Fibroblast of mammary gland (primary cell): ENCODE measurements around the gene APLF.

Source experiments
- DNase-seq: peaks from one replicate; pipeline ENCODE4 v3.0.0-alpha.2; 2010; ENCODE audit warnings: low read depth
- H3K4me3 ChIP-seq: 2 replicates; pipeline ENCODE4 v1.5.1; 2011; ENCODE audit warnings: low read depth, mild to moderate bottlenecking, low read length, moderate library complexity; ENCODE audit not compliant: control insufficient read depth
- TF ChIP-seq, protein P1 (sequence below): conservative IDR thresholded peaks from 2 replicates; pipeline ENCODE4 v1.5.1; 2011; ENCODE audit warnings: low read depth, low read length, inconsistent platforms; ENCODE audit not compliant: control insufficient read depth, insufficient read depth

The APLF gene

DNA sequence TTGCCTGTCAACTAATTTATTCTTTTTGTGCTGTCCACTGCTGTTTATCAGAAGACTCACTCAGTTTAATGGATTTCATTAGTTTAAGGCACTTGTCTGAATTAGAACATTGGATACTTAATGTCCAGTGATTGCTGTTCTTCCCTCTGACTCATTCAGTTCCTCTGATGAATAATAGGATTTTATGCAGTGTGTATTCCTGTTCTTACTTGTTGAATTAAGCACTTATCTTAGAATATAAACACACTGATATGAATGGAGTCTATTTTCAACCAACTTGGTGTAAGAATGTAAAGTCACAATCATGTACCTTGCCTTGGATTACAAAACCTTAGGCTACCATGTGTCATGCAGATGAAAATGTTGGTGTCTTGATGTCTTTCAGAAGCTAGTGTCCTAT lies 89.0 kb downstream of the APLF start:
- peak; percentile 6 for DNase-seq
- TF ChIP-seq, protein P1, sequence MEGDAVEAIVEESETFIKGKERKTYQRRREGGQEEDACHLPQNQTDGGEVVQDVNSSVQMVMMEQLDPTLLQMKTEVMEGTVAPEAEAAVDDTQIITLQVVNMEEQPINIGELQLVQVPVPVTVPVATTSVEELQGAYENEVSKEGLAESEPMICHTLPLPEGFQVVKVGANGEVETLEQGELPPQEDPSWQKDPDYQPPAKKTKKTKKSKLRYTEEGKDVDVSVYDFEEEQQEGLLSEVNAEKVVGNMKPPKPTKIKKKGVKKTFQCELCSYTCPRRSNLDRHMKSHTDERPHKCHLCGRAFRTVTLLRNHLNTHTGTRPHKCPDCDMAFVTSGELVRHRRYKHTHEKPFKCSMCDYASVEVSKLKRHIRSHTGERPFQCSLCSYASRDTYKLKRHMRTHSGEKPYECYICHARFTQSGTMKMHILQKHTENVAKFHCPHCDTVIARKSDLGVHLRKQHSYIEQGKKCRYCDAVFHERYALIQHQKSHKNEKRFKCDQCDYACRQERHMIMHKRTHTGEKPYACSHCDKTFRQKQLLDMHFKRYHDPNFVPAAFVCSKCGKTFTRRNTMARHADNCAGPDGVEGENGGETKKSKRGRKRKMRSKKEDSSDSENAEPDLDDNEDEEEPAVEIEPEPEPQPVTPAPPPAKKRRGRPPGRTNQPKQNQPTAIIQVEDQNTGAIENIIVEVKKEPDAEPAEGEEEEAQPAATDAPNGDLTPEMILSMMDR, result no peak
- no peak overlapping the region for H3K4me3 ChIP-seq

DNA sequence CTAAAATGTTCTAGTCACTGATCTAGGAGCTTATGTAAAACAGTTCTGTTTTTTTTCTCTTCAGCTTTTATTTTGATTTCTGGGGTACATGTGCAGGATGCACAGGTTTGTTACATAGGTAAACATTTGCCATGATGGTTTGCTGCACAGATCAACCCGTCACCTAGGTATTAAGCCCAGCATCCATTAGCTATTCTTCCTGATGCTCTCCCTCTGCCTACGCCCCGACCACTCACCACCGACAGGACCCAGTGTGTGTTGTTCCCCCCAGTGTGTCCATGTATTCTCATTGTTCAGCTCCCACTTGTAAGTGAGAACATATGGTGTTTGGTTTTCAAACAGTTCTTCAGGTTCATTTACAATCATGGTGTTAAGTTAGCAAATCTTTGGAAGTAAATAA lies 91.2 kb downstream of the APLF start:
- no peak overlapping the region for H3K4me3 ChIP-seq
- DNase-seq, result no peak
- TF ChIP-seq, protein P1, result no peak

DNA sequence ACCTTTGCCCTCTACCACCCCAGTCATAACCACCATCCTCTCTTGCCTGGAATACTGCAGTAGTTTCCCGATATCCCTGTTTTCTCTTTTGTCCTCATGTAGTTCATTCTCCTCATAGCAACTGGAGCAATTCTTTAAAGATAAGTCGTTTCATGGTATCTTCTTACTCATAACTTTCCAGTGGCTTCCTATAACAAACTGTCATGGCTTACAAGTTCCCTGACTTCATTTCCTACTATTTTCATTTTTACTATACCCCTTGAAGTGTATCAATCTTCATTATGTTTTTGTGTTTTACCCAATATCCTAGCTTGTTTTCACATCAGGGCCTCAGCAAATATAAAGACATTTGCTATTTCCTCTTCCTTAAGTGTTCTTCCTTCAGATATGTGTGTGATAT lies 92.3 kb downstream of the APLF start:
- TF ChIP-seq, protein P1, result no peak
- DNase-seq, result no peak
- H3K4me3 ChIP-seq, result no peak overlapping the region

DNA sequence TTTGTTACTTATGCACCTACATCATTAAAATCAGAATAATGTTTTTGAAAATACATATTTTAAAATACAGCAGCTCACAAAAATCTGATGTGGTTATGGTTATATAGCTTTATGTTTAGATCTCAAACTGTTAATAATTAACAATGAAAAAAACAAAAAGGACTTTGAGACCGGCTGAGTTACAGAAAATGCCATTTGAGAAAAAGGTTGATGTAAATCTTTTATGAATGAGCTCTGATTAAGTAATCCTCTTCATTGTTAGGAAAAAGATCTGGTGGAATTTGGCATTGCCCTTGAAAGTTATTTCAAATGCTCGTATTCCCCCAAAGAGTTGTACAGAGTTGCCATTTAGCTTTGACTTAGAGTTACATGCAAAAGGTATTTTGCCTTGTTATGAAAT lies 93.2 kb downstream of the APLF start:
- no peak overlapping the region for H3K4me3 ChIP-seq
- TF ChIP-seq, protein P1, result no peak
- DNase-seq, result no peak

DNA sequence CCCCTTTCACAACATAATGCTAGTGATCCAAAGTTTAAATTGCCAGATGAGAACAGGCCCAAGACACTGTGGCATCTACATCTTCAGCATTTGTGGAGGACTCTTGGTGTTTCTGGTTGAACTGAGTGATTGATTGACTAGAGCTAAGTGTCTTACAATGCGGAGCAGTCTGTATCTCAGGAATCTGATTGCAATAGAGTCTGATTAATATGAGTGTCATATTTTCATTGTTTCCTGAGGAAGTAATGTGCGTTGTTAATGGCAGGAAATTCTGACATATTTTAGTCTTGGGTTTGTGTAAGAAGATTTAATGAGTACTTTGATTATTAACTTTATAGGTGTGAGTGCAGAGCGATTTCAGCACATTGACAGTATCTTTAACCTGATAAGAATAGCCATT lies 94.0 kb downstream of the APLF start:
- TF ChIP-seq, protein P1, result no peak
- no peak for DNase-seq
- no peak overlapping the region for H3K4me3 ChIP-seq

DNA sequence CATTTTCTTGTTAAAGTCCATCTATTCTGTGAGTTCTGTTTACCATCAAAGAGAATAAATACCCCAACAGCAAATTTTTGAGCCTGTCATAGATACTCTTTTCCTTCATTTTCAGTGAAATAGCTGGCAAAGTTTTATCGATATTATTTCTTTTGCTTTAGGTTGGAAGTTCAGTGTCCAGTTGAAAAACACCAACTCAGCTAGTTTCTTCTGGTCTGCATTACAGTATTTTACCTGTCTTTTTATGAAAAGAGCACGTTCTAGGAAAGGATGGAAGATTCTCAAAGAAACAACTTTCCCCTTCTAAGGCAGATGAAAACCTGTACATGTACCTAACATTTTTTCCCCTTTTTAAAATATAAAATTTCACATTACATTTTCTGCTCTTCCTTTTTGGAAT lies 95.5 kb downstream of the APLF start:
- no peak overlapping the region for H3K4me3 ChIP-seq
- TF ChIP-seq, protein P1, result no peak
- DNase-seq, result no peak

DNA sequence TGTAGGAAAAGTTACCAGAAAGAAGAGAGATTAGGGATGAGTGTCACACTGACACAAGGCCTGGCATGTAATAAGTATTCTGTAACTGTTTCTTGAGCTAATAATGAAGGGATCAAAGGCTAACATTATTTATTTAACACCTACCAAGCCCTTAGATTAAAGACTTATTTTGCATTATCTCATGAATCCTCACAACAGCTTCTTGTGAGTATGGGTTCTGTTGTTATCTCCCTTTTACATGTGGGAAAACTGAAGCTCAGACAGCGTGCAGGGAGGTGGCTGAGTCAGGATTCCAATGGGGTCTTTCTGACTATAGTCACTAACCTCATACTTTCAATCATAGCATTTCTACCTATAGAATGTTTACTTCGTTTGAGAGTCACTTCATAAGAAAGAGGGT lies 97.0 kb downstream of the APLF start:
- no peak overlapping the region for H3K4me3 ChIP-seq
- DNase-seq, result no peak
- TF ChIP-seq, protein P1, result no peak
